CD14-positive monocyte (primary cell): ENCODE results near the gene SPAG5. TPM values are rescaled to one million over a fixed set of nuclear protein-coding genes. Genes with fewer than 3 reads are reported as not detected.

ENCODE experiments used
- DNase-seq, 3 donors: peaks; one replicate each; pipeline ENCODE4 v3.0.0-alpha.2; 2011 to 2022
- H2AFZ ChIP-seq: 2 replicates; pipeline ENCODE4 v1.6.0; 2012; ENCODE audit warnings: mild to moderate bottlenecking, low read depth, low read length, inconsistent platforms; ENCODE audit not compliant: insufficient read depth, poor library complexity, severe bottlenecking
- H3K27ac ChIP-seq, 2 donors: 1 replicate in 1 of 2; 2 replicates in 1 of 2; pipeline ENCODE4 v1.5.1; 2012 to 2013; ENCODE audit warnings: low read length in 2 of 2, control low read depth in 1 of 2, inconsistent platforms in 1 of 2, low read depth in 1 of 2, mild to moderate bottlenecking in 1 of 2
- H3K27me3 ChIP-seq, 2 donors: one replicate each; pipeline versions ENCODE4 v1.6.0 to v1.6.1; 2011 to 2013; ENCODE audit warnings: low read length in 2 of 2; ENCODE audit not compliant: control insufficient read depth in 2 of 2, insufficient read depth in 2 of 2
- H3K36me3 ChIP-seq, 2 donors: replicated peaks in 1 of 2; 1 replicate in 1 of 2; 2 replicates in 1 of 2; pipeline versions ENCODE4 v1.5.1 to v1.6.1; 2012 to 2013; ENCODE audit warnings: low read length in 2 of 2, control low read depth in 1 of 2, inconsistent platforms in 1 of 2, mild to moderate bottlenecking in 1 of 2; ENCODE audit not compliant: insufficient read depth in 2 of 2, control insufficient read depth in 1 of 2
- H3K4me1 ChIP-seq, 2 donors: 1 replicate in 1 of 2; 2 replicates in 1 of 2; pipeline versions ENCODE4 v1.5.1 to v1.6.1; 2012 to 2013; ENCODE audit warnings: low read length in 2 of 2, control low read depth in 1 of 2, inconsistent platforms in 1 of 2, mild to moderate bottlenecking in 1 of 2, moderate library complexity in 1 of 2; ENCODE audit not compliant: insufficient read depth in 2 of 2, control insufficient read depth in 1 of 2
- H3K4me2 ChIP-seq: replicated peaks from 2 replicates; pipeline ENCODE3; 2012; ENCODE audit warnings: low read length, moderate library complexity, mild to moderate bottlenecking; ENCODE audit not compliant: poor library complexity, severe bottlenecking; ENCODE audit errors: extremely low read depth
- H3K4me3 ChIP-seq, 3 experiments: fragments of 200-600 bp in 1 of 3; sonication (generic) in 1 of 3; replicated peaks in 1 of 3; 1 replicate in 2 of 3; 2 replicates in 1 of 3; pipeline ENCODE4 v1.5.1; 2011 to 2013; ENCODE audit warnings: low read length in 3 of 3, mild to moderate bottlenecking in 3 of 3, control low read depth in 2 of 3, low read depth in 2 of 3, inconsistent platforms in 1 of 3, moderate library complexity in 1 of 3
- H3K79me2 ChIP-seq: 2 replicates; pipeline ENCODE4 v1.6.0; 2012; ENCODE audit warnings: mild to moderate bottlenecking, control low read depth, inconsistent platforms, low read length, moderate library complexity; ENCODE audit not compliant: insufficient read depth
- H3K9ac ChIP-seq: 2 replicates; pipeline ENCODE4 v1.6.0; 2017; ENCODE audit warnings: low read length, mild to moderate bottlenecking; ENCODE audit not compliant: insufficient read depth, poor library complexity, severe bottlenecking
- H3K9me3 ChIP-seq, 2 donors: replicated peaks in 1 of 2; 1 replicate in 1 of 2; 2 replicates in 1 of 2; pipeline versions ENCODE4 v1.5.1 to v1.6.1; 2012 to 2013; ENCODE audit warnings: low read length in 2 of 2, control low read depth in 1 of 2; ENCODE audit not compliant: control insufficient read depth in 1 of 2, insufficient read depth in 1 of 2
- H4K20me1 ChIP-seq: 2 replicates; pipeline ENCODE4 v1.6.0; 2012; ENCODE audit warnings: mild to moderate bottlenecking, low read length, control low read depth, moderate library complexity; ENCODE audit not compliant: insufficient read depth
- H3K27ac Mint-ChIP-seq, 7 donors: one replicate each; pipeline ENCODE4 v1.8.0; 2020; ENCODE audit warnings: mild to moderate bottlenecking in 7 of 7, mixed read lengths in 7 of 7, moderate library complexity in 6 of 7, inconsistent platforms in 2 of 7
- H3K27me3 Mint-ChIP-seq, 3 donors: one replicate each; pipeline ENCODE4 v1.8.0; 2021 to 2022; ENCODE audit warnings: low read depth in 3 of 3, mild to moderate bottlenecking in 3 of 3, mixed read lengths in 3 of 3, moderate library complexity in 3 of 3, inconsistent platforms in 1 of 3
- H3K36me3 Mint-ChIP-seq, 2 donors: one replicate each; pipeline ENCODE4 v1.8.0; 2020; ENCODE audit warnings: mixed read lengths in 2 of 2, inconsistent platforms in 1 of 2, mild to moderate bottlenecking in 1 of 2
- H3K4me1 Mint-ChIP-seq: one replicate; pipeline ENCODE4 v1.8.0; 2020; ENCODE audit warnings: mild to moderate bottlenecking, mixed read lengths
- H3K4me3 Mint-ChIP-seq, 2 donors: one replicate each; pipeline ENCODE4 v1.8.0; 2020; ENCODE audit warnings: mild to moderate bottlenecking in 2 of 2, mixed read lengths in 2 of 2, moderate library complexity in 1 of 2
- H3K9me3 Mint-ChIP-seq, 7 donors: one replicate each; pipeline ENCODE4 v1.8.0; 2020 to 2022; ENCODE audit warnings: mixed read lengths in 7 of 7, mild to moderate bottlenecking in 6 of 7, moderate library complexity in 6 of 7, inconsistent platforms in 2 of 7
- CTCF ChIP-seq: fragments of 200-600 bp; IDR thresholded peaks from one replicate; pipeline ENCODE4 v1.8.0; 2022; ENCODE audit warnings: antibody characterized with exemption, mild to moderate bottlenecking
- WGBS: methylation state at CpG from one replicate; pipeline ENCODE4 v1.1.5; 2013; ENCODE audit warnings: missing lambda C conversion rate; ENCODE audit not compliant: insufficient coverage; 5-methylcytosine and 5-hydroxymethylcytosine counted together
- intact Hi-C, 2 donors: fragments of 100-400 bp; cut with micrococcal nuclease; formaldehyde crosslinking; loops; one replicate each; pipeline versions ENCODE4 v1.15.0 to v1.15.1; 2023
- polyA plus RNA-seq, 3 donors: library from polyadenylated mRNA; depleted of rRNA in 1 of 3; unstranded in 2 of 3; stranded (reverse) in 1 of 3; fragments of 300-500 nt in 2 of 3; fragments of >200 nt in 1 of 3; fragmentation: Illumina TruSeq in 2 of 3; gene quantifications; 1 replicate in 2 of 3; 2 replicates in 1 of 3; pipeline ENCODE4 v1.2.3, GENCODE V29; 2012 to 2021

The SPAG5 gene
- polyA plus RNA-seq, 3 donors, result 7.7 TPM; not detected in 2

GRCh38 chr17:28529013-28529400 lies 69.8 kb downstream of the SPAG5 start:
- H3K27ac Mint-ChIP-seq, result no peak overlapping the region
- no peak for TF ChIP-seq CTCF
- H3K36me3 Mint-ChIP-seq, result no peaks in the 10 kb centered on the region
- H3K4me3 Mint-ChIP-seq, result no peak overlapping the region
- no peaks in the 10 kb centered on the region for H4K20me1 ChIP-seq
- no peaks in the 10 kb centered on the region for H3K4me1 Mint-ChIP-seq
- no peaks in the 10 kb centered on the region for H3K4me1 ChIP-seq
- no peaks in the 10 kb centered on the region for H3K9me3 ChIP-seq
- H3K4me2 ChIP-seq, result no peak overlapping the region
- no peaks in the 10 kb centered on the region for H3K9me3 Mint-ChIP-seq
- H2AFZ ChIP-seq, result no peak overlapping the region
- no peak overlapping the region for H3K27ac ChIP-seq
- H3K27me3 ChIP-seq, result no peaks in the 10 kb centered on the region
- no peak overlapping the region for H3K9ac ChIP-seq
- H3K79me2 ChIP-seq, result no peaks in the 10 kb centered on the region
- DNase-seq, result no peak
- no peaks in the 10 kb centered on the region for H3K36me3 ChIP-seq
- peaks cover 2 to 9% (median 6%) of the 10 kb centered on the region in 3 donors for H3K27me3 Mint-ChIP-seq
- no CpG with 5 or more reads among the region's 3 CpGs for WGBS
- no peak overlapping the region for H3K4me3 ChIP-seq
- intact Hi-C loops, result no loop called here

DNA sequence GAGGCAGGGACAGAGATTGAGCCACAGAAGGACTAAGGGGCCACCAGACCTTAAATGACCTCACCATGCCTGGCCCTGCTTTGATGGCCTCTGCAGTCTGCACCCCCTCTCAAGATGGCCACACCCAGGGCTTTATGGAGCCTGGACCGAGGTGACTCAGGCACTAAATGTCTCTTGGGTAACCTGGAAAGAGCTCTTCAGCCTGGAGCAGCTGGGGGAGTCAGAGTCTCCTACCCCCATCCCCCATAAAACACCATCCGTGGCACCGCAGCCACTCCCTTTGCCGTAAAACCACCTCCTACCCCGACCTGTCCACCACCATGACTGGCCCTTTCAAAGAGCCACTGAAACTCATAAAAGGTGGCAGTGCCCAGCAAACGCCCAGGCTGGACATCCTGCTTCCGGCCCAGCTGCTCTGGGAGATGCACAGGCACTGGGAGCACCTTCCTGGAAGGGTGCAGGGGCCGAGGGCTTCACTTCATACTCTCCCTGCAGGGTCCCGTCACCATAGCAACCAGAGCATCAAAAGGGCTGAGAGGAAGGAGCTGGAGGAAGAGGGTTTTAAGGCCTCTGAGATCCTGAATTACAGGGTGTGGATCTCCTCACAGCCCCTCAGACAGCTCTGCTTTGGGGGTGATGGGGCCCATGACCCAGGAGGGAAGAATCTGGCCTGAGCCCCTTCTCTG lies 70.4 kb downstream of the SPAG5 start:
- Histone ChIP-seq H3K9ac (no peak overlapping the region), H3K36me3 (no peaks in the 10 kb centered on the region), H3K27ac (no peak overlapping the region), H4K20me1 (no peaks in the 10 kb centered on the region), H3K27me3 (no peaks in the 10 kb centered on the region), H3K4me3 (no peak overlapping the region), H3K9me3 (no peaks in the 10 kb centered on the region), H3K4me2 (no peak overlapping the region), H3K79me2 (no peaks in the 10 kb centered on the region), H3K4me1 (no peaks in the 10 kb centered on the region), H2AFZ (no peak overlapping the region)
- H3K4me1 Mint-ChIP-seq, result no peaks in the 10 kb centered on the region
- peaks cover 2 to 9% (median 6%) of the 10 kb centered on the region in 3 donors for H3K27me3 Mint-ChIP-seq
- H3K27ac Mint-ChIP-seq, result no peak overlapping the region
- intact Hi-C loops, result no loop called here
- TF ChIP-seq CTCF, result no peak
- 83% methylated on average over 6 of the region's 9 CpGs for WGBS
- H3K4me3 Mint-ChIP-seq, result no peak overlapping the region
- H3K36me3 Mint-ChIP-seq, result no peaks in the 10 kb centered on the region
- no peak for DNase-seq
- H3K9me3 Mint-ChIP-seq, result no peaks in the 10 kb centered on the region
